Dendritic cell treated with granulocyte-macrophage colony-stimulating factor and Interleukin-4, amounts not matched to agents 40 ng/mL and 50 ng/mL, for 4 days (primary cell): ENCODE results near the gene HOXD1.

Source experiments
- H3K27ac Mint-ChIP-seq: one replicate; pipeline ENCODE4 v1.8.0; 2022; ENCODE audit warnings: mild to moderate bottlenecking, mixed read lengths
- H3K27me3 Mint-ChIP-seq: one replicate; pipeline ENCODE4 v1.8.0; 2022; ENCODE audit warnings: mild to moderate bottlenecking, mixed read lengths
- H3K36me3 Mint-ChIP-seq: one replicate; pipeline ENCODE4 v1.8.0; 2022; ENCODE audit warnings: low read depth, mixed read lengths
- H3K4me1 Mint-ChIP-seq: one replicate; pipeline ENCODE4 v1.8.0; 2022; ENCODE audit warnings: low read depth, mixed read lengths
- H3K4me3 Mint-ChIP-seq: one replicate; pipeline ENCODE4 v1.8.0; 2022; ENCODE audit warnings: mild to moderate bottlenecking, moderate library complexity, mixed read lengths
- H3K9me3 Mint-ChIP-seq: one replicate; pipeline ENCODE4 v1.8.0; 2022; ENCODE audit warnings: mixed read lengths
- intact Hi-C: fragments of 100-400 bp; cut with micrococcal nuclease; formaldehyde crosslinking; loops from one replicate; pipeline ENCODE4 v1.15.0; 2022

Gene HOXD1

DNA sequence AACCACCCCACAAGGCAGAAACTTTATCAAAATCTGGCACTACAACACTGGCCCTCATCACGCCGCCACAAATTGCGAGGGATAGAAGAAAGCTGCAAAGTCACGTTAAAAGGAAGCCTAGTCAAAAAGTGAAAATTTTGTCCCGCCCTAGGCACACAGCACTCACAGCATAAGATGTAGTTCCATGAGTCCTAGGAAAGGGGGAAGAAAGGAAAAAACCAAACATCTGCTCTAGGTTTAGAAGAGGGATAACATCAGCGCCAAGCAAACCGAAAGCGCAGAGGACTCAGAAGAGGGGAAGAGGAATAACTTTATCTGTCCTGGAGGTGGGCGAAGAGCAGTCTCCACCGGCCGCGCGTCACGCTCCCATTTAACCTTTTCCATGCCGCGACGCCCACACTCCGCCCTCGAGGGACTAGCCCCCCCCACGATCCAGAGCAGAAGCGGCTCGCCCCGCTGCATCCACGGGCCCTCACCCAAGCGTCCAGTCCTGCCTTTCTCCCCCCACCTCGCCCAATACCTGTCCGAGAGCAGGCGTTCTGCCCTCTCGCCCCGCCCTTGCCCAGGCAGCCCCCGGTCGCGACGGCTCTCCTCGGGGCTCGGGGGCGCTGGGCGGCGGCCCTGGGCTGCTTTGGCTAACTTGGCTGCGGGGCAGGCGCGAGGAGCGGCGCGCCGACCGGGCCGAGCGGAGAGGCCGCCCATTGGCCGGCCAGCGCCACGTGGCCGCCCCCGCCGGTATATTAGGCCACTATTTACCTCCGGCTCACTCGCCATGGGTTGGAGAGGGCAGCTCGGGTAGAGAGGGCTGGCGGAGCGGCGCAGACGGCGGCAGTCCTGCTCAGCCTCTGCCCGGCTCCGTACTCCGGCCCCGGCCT is at the start of gene HOXD1:
HOXD1 (plus strand) TSS at position 770 of the 875 bp plus-strand sequence. CDS start 134 bp downstream, outside the sequence.
- Mint-ChIP-seq H3K36me3 (no peaks in the 10 kb centered on the region), H3K27ac (no peak within 1 kb of the TSS), H3K4me3 (peak within 1 kb of the TSS; percentile 73), H3K27me3 (peaks cover 88% of the 10 kb centered on the region), H3K4me1 (peaks cover 22% of the 10 kb centered on the region), H3K9me3 (no peaks in the 10 kb centered on the region)
- intact Hi-C loops: no loop called here

- no peak overlapping the region for H3K4me3 Mint-ChIP-seq
- H3K27ac Mint-ChIP-seq: no peak overlapping the region
- no peaks in the 10 kb centered on the region for H3K9me3 Mint-ChIP-seq
- no peaks in the 10 kb centered on the region for H3K36me3 Mint-ChIP-seq
- intact Hi-C loops: loop anchor here (10.0 kb wide), 1 partner anchor 676 kb away; no protein-coding TSS in a partner anchor
- peaks cover 97% of the 10 kb centered on the region for H3K27me3 Mint-ChIP-seq
- peaks cover 21% of the 10 kb centered on the region for H3K4me1 Mint-ChIP-seq
Measured at GRCh38 chr2:176138923-176139660, 49.4 kb upstream of the HOXD1 start.

- H3K9me3 Mint-ChIP-seq: no peaks in the 10 kb centered on the region
- no peak overlapping the region for H3K4me3 Mint-ChIP-seq
- intact Hi-C loops: loop anchor here (1.0 to 10.0 kb wide), 4 partner anchors 315 to 675 kb away; no protein-coding TSS in a partner anchor
Measured at GRCh38 chr2:176139661-176140512, 48.6 kb upstream of the HOXD1 start.

DNA sequence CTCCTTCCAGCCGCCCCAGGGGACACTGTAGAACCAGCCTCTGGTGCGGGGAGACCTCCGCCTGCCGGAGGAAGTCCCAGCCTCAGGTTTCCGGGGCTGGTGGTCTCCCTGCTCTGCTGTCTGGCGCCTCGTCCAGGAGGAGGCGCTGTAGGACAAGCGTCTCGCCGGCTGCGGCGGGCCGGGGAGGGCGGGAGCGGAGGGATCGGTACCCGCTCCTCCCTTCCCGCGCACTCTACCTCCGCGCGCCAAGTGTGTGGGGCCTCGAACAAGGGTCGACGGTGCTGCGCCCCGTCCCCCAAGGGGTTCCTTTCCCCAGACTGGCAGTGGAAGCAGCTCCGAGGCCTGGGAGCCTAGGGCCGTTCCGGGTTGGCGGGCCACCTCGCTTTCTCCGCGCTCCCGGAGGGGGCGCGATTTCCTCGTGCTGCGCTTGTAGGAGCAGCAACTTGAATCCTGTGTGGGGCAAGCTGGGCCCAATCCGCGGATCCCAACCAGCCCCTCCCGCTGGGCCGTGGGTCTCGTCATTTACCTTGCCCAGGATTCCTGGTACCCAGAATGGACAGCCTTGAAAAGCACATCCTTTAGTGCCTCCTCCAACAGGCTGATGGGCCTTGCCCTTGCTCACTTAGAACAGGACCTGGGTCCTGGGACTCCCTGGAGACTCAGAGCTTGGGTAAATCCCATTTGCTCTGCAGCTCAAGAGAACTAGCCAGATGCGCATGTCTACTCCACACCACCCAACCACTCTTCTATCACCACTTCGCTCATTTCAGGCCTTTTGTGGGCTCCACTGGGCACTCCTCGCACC is 47.8 kb upstream of the HOXD1 start:
- peak overlapping the region; percentile 39 for H3K4me3 Mint-ChIP-seq
- no peak overlapping the region for H3K27ac Mint-ChIP-seq
- H3K4me1 Mint-ChIP-seq: peaks cover 17% of the 10 kb centered on the region
- H3K27me3 Mint-ChIP-seq: peaks cover 97% of the 10 kb centered on the region
- intact Hi-C loops: loop anchor here (1.0 to 5.0 kb wide), 3 partner anchors 315 to 497 kb away; no protein-coding TSS in a partner anchor
- no peaks in the 10 kb centered on the region for H3K9me3 Mint-ChIP-seq
- no peaks in the 10 kb centered on the region for H3K36me3 Mint-ChIP-seq

More at GRCh38 chr2:176139661-176140512, 48.6 kb upstream of the HOXD1 start:
- Mint-ChIP-seq H3K36me3 (no peaks in the 10 kb centered on the region), H3K4me1 (peaks cover 21% of the 10 kb centered on the region), H3K27me3 (peaks cover 97% of the 10 kb centered on the region), H3K27ac (no peak overlapping the region)

DNA sequence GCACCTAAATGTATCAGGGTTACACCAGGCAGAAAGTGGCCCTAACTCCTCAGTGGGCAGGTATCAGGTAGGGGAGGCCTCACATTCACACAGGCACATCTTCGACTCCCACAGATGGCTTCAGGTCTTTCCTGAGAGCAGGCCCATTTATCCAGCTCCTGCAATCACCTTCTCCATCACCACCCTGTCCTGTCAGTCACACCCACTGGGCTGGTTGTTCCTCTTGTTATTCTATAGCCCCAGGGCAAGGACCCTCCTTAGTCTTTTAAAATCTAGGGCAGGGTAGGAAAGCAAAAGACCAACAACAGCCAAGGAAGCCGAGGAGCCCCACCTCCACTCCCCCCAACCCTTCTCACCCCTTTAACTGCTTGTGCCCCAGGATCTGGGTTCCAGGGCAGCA is 46.2 kb upstream of the HOXD1 start:
- H3K36me3 Mint-ChIP-seq: no peaks in the 10 kb centered on the region
- intact Hi-C loops: loop anchor here (5.0 kb wide), 2 partner anchors 415 to 495 kb away; no protein-coding TSS in a partner anchor
- H3K27ac Mint-ChIP-seq: no peak overlapping the region
- H3K9me3 Mint-ChIP-seq: no peaks in the 10 kb centered on the region
- peaks cover 97% of the 10 kb centered on the region for H3K27me3 Mint-ChIP-seq
- H3K4me3 Mint-ChIP-seq: no peak overlapping the region
- peaks cover 11% of the 10 kb centered on the region for H3K4me1 Mint-ChIP-seq

DNA sequence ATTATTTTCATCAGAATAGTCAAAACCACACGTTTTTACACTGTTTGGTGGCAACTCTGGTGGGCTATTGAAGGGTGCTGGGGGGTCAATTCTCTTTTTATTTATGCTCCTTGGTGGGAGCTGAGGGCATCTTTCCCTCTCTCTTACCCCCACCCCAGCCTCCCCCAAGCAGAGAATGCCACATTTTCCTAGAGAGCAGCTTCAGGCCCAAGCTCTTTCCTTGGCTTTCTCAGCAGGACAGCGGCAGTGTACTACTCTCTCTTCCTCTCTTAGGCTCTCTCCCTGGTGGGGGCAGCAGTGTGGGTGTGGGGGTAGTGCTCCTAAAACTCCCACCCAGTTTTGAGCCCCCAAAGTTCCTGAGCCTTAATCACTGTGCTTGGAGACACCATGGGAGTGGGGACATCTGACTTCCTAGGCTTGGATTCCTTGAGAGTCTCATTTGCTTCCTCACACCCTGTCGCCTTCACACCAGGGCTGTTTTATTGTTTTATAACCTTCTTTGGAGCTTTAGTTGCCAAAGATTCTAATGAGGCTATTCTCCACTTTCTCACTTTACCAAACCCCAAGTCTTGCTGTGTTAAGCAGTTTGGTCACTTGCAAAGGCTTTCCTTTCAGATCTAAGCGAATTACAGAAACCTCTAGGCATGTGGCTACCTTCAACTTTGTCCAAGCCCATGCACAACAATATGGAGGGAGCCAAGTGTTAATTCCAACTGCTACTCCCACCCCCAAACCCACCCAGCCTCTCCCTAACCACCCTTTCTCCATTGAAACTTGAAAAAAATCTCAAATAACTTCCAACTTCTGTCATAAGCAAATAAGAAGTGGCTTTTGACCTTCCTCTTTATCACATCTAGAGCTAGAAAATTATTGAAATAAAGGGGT is 43.1 kb upstream of the HOXD1 start:
- H3K4me3 Mint-ChIP-seq: no peak overlapping the region
- H3K9me3 Mint-ChIP-seq: no peaks in the 10 kb centered on the region
- intact Hi-C loops: no loop called here
- H3K4me1 Mint-ChIP-seq: no peaks in the 10 kb centered on the region
- H3K27me3 Mint-ChIP-seq: peaks cover 97% of the 10 kb centered on the region
- no peaks in the 10 kb centered on the region for H3K36me3 Mint-ChIP-seq
- no peak overlapping the region for H3K27ac Mint-ChIP-seq

- no peaks in the 10 kb centered on the region for H3K36me3 Mint-ChIP-seq
- no peaks in the 10 kb centered on the region for H3K9me3 Mint-ChIP-seq
- H3K4me1 Mint-ChIP-seq: no peaks in the 10 kb centered on the region
- H3K27me3 Mint-ChIP-seq: peaks cover 97% of the 10 kb centered on the region
- intact Hi-C loops: no loop called here
- H3K27ac Mint-ChIP-seq: no peak overlapping the region
- H3K4me3 Mint-ChIP-seq: no peak overlapping the region
Measured at GRCh38 chr2:176146101-176146500, 42.4 kb upstream of the HOXD1 start.

- Mint-ChIP-seq H3K27ac (no peak overlapping the region), H3K27me3 (peaks cover 97% of the 10 kb centered on the region)
Measured at GRCh38 chr2:176146645-176147044, 41.8 kb upstream of the HOXD1 start.

GRCh38 chr2:176147210-176147799 is 41.2 kb upstream of the HOXD1 start:
- no peak overlapping the region for H3K27ac Mint-ChIP-seq
- H3K36me3 Mint-ChIP-seq: no peaks in the 10 kb centered on the region
- H3K9me3 Mint-ChIP-seq: no peaks in the 10 kb centered on the region
- intact Hi-C loops: no loop called here
- H3K4me1 Mint-ChIP-seq: no peaks in the 10 kb centered on the region
- peaks cover 98% of the 10 kb centered on the region for H3K27me3 Mint-ChIP-seq
- H3K4me3 Mint-ChIP-seq: no peak overlapping the region

More at GRCh38 chr2:176146645-176147044, 41.8 kb upstream of the HOXD1 start:
- Mint-ChIP-seq H3K36me3 (no peaks in the 10 kb centered on the region), H3K4me3 (no peak overlapping the region), H3K9me3 (no peaks in the 10 kb centered on the region), H3K4me1 (no peaks in the 10 kb centered on the region)
- intact Hi-C loops: no loop called here

- Mint-ChIP-seq H3K27me3 (peaks cover 99% of the 10 kb centered on the region), H3K4me1 (no peaks in the 10 kb centered on the region), H3K36me3 (no peaks in the 10 kb centered on the region), H3K4me3 (no peak overlapping the region), H3K9me3 (no peaks in the 10 kb centered on the region), H3K27ac (no peak overlapping the region)
- intact Hi-C loops: no loop called here
Measured at GRCh38 chr2:176147800-176148496, 40.5 kb upstream of the HOXD1 start.

- peaks cover 98% of the 10 kb centered on the region for H3K27me3 Mint-ChIP-seq
- intact Hi-C loops: no loop called here
- H3K4me1 Mint-ChIP-seq: no peaks in the 10 kb centered on the region
- H3K4me3 Mint-ChIP-seq: no peak overlapping the region
- no peaks in the 10 kb centered on the region for H3K36me3 Mint-ChIP-seq
- H3K9me3 Mint-ChIP-seq: no peaks in the 10 kb centered on the region
- H3K27ac Mint-ChIP-seq: no peak overlapping the region
Measured at GRCh38 chr2:176148751-176149421, 39.6 kb upstream of the HOXD1 start.
